Progenitor cell of endocrine pancreas (in vitro differentiated cells): ENCODE results near the gene OR14A2. TPM values are rescaled to one million over a fixed set of nuclear protein-coding genes. Genes with fewer than 3 reads are reported as not detected.
"Not testable (repeated sequence)": the region's sequence is repeated elsewhere in the genome, so short reads cannot be mapped to it uniquely, and the experiment has no call there.

Source experiments
- DNase-seq: peaks from one replicate; pipeline ENCODE4 v3.0.0; 2021; ENCODE audit warnings: low spot score; ENCODE audit not compliant: unreplicated experiment
- H3K27ac Mint-ChIP-seq: 2 replicates; pipeline ENCODE4 v1.8.0; 2021; ENCODE audit warnings: mild to moderate bottlenecking, moderate library complexity, mixed read lengths
- H3K27me3 Mint-ChIP-seq: 2 replicates; pipeline ENCODE4 v1.8.0; 2021; ENCODE audit warnings: mixed read lengths
- H3K36me3 Mint-ChIP-seq: 2 replicates; pipeline ENCODE4 v1.8.0; 2022; ENCODE audit warnings: mixed read lengths; ENCODE audit not compliant: insufficient read depth
- H3K4me1 Mint-ChIP-seq: 2 replicates; pipeline ENCODE4 v1.8.0; 2021; ENCODE audit warnings: low read depth, mixed read lengths
- H3K4me3 Mint-ChIP-seq: 2 replicates; pipeline ENCODE4 v1.8.0; 2021; ENCODE audit warnings: low read depth, mild to moderate bottlenecking, moderate library complexity, mixed read lengths
- H3K9me3 Mint-ChIP-seq: 2 replicates; pipeline ENCODE4 v1.8.0; 2021; ENCODE audit warnings: low read depth, mixed read lengths
- long read RNA-seq: library from polyadenylated mRNA; unstranded; transcript quantifications from one replicate; pipeline ENCODE4 v2.0.0, GENCODE V29; 2020
- total RNA-seq: library from RNA; stranded (reverse); gene quantifications from 2 replicates; pipeline ENCODE4 v1.2.1, GENCODE V29; 2021
- TF ChIP-seq, protein P1 (sequence below): fragments of 200-600 bp; sonication (generic); IDR thresholded peaks from one replicate; pipeline ENCODE4 v1.5.0; 2021; ENCODE audit warnings: antibody characterized with exemption, mild to moderate bottlenecking; ENCODE audit not compliant: unreplicated experiment

Gene OR14A2
- total RNA-seq = not detected in 2 replicates
- long read RNA-seq = 0 reads

DNA sequence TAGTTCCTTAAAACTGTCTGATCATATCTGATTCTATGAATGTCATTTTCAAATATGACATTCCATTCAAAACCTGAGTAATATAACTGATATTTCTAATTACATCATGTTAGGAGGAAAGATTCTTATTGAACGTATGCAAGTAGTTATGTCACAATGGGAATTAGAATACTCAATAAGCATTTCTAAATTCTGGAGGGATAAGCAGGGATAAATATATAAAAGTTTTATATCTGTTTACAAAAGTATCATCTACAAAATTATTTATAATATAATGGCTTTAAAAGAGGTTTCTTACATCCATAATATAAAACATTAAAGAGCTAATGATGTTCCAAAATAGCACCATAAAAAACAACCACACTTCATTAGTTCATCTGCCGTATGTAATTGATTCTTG, at the start of gene OR14A2:
TSS of gene OR14A2 (minus strand) at position 101 of the 400 bp plus-strand sequence.
- DNase-seq = no peak
- Mint-ChIP-seq H3K36me3 (no peaks in the 10 kb centered on the region), H3K27me3 (no peaks in the 10 kb centered on the region), H3K27ac (no peak within 1 kb of the TSS), H3K9me3 (peaks cover 25% of the 10 kb centered on the region), H3K4me1 (no peaks in the 10 kb centered on the region), H3K4me3 (no peak within 1 kb of the TSS)
- TF ChIP-seq, protein P1, sequence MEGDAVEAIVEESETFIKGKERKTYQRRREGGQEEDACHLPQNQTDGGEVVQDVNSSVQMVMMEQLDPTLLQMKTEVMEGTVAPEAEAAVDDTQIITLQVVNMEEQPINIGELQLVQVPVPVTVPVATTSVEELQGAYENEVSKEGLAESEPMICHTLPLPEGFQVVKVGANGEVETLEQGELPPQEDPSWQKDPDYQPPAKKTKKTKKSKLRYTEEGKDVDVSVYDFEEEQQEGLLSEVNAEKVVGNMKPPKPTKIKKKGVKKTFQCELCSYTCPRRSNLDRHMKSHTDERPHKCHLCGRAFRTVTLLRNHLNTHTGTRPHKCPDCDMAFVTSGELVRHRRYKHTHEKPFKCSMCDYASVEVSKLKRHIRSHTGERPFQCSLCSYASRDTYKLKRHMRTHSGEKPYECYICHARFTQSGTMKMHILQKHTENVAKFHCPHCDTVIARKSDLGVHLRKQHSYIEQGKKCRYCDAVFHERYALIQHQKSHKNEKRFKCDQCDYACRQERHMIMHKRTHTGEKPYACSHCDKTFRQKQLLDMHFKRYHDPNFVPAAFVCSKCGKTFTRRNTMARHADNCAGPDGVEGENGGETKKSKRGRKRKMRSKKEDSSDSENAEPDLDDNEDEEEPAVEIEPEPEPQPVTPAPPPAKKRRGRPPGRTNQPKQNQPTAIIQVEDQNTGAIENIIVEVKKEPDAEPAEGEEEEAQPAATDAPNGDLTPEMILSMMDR = no peak

DNA sequence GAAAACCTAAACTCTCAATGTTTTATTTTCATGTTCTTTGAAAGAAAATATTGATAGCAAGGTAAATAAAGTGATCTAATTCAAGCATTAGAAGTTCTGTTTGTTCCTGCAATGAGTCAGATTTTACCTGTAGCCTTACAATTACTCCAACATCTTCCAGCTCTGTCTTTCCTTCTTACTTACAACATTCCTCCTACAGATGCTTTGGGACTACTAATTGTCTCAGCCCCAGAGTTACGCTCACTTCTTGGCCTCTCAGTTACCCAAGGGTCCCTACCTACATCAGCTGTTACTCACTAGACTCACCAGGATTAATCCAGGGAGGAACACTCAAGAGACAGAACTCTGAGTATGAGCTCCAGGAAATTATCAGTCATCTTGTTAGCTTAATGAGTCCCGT, 49.6 kb upstream of the OR14A2 start:
- Mint-ChIP-seq H3K27me3 (no peaks in the 10 kb centered on the region), H3K4me1 (no peaks in the 10 kb centered on the region), H3K27ac (no peak overlapping the region), H3K9me3 (peaks cover 31% of the 10 kb centered on the region), H3K36me3 (no peaks in the 10 kb centered on the region), H3K4me3 (no peak overlapping the region)
- no peak for DNase-seq
- TF ChIP-seq, protein P1 = no peak

DNA sequence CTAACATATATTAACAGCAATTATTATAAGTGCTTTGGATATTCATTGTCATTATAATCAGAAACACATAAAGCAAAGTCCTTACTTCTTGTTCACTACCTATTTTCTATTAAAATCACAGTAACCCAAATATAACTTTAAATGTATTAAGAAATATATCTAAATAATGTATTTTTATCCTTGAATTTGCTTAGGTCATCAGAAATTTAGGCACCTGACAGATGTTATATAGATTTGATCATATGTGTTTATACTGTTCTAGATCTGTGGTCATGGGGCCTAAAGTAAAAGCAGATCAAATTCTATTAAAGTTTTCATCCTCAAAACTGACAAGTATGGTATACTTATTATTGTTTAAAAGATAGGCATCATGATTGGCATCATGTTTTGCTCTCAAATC, 21.7 kb upstream of the OR14A2 start:
- DNase-seq = no peak
- Mint-ChIP-seq H3K4me3 (no peak overlapping the region), H3K27ac (no peak overlapping the region), H3K36me3 (no peaks in the 10 kb centered on the region), H3K4me1 (no peaks in the 10 kb centered on the region), H3K27me3 (no peaks in the 10 kb centered on the region), H3K9me3 (peaks cover 18% of the 10 kb centered on the region)
- TF ChIP-seq, protein P1 = no peak

DNA sequence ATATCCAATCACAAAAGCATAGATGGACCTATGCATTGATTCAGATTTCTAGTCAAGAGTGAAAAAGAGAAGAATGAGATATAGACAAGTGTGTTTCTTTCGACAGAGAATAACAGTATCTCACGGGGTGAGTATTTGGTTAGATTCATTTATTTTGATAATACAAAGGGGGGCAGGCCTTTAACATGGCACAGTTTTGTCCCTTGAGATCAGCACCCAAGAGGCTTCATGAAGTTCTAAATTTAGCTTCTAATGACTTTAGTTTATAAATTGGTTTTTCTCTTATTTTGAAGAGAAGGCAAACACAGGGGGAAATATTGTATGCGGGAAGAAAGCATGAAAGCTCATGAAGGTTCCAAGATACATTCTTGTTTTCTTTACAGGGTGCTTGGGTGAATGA, 12.5 kb upstream of the OR14A2 start, which contains the start of gene OR1C1:
TSS of gene OR1C1 (minus strand) at position 101 of the 400 bp plus-strand sequence. CDS start 2,150 bp downstream, outside the sequence.
- H3K4me3 Mint-ChIP-seq = no peak within 1 kb of the TSS
- DNase-seq = no peak
- H3K4me1 Mint-ChIP-seq = no peaks in the 10 kb centered on the region
- peaks cover 20% of the 10 kb centered on the region for H3K9me3 Mint-ChIP-seq
- no peaks in the 10 kb centered on the region for H3K27me3 Mint-ChIP-seq
- TF ChIP-seq, protein P1 = no peak
- no peak within 1 kb of the TSS for H3K27ac Mint-ChIP-seq
- H3K36me3 Mint-ChIP-seq = no peaks in the 10 kb centered on the region

DNA sequence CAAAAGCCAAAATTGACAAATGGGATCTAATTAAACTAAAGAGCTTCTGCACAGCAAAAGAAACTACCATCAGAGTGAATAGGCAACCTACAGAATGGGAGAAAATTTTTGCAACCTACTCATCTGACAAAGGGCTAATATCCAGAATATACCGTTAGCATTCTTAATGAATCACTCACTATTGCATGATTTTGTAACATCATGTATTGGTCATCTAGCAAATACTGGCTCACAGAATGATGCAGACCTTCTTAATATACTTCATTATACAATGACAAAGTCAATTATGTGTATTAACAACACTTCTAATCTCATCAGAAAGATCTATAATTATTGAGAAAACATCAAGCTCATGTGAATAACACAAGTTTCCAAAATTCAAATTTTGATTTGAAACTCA, 6.4 kb upstream of the OR14A2 start:
- not testable (repeated sequence) for H3K4me3 Mint-ChIP-seq, H3K36me3 Mint-ChIP-seq, DNase-seq, H3K4me1 Mint-ChIP-seq, H3K27ac Mint-ChIP-seq, H3K27me3 Mint-ChIP-seq
- peaks cover 30% of the 10 kb centered on the region for H3K9me3 Mint-ChIP-seq

DNA sequence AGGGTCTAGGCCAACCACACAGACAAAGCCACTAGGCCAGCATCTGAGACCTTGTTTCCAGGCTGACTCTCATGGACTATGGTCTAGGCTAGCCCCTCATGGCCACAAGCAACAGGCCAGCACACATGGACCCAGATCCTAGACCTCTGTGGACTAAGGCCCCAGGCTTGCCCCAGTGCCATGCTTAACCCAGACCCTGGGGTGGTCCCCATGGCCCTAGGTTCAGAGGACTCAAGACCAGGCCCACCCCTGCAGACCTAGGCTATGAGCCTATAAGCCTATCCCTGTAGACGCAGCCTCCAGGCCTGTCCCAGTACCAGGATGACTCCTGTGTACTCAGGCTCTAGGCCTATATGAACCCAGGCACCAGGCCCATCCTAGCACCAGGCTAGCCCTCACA, 1.9 kb upstream of the OR14A2 start:
- TF ChIP-seq, protein P1 = no peak
- Mint-ChIP-seq H3K4me3 (no peak overlapping the region), H3K36me3 (no peaks in the 10 kb centered on the region), H3K27ac (no peak overlapping the region), H3K9me3 (peaks cover 21% of the 10 kb centered on the region), H3K27me3 (no peaks in the 10 kb centered on the region), H3K4me1 (no peaks in the 10 kb centered on the region)
- DNase-seq = no peak
